ENCODE data around the gene MROH8. TPM values are rescaled to one million over a fixed set of nuclear protein-coding genes. Genes with fewer than 3 reads are reported as not detected.

The MROH8 gene
- polyA plus RNA-seq, 1 donor from 2014 or later = 3.2 TPM

- H3K9me2 ChIP-seq (ENCODE audit: insufficient read depth, low read length) = no peaks in the 10 kb centered on the region
- no peaks in the 10 kb centered on the region for H3K9me3 ChIP-seq (ENCODE audit: low read length)
- no peak overlapping the region for H3K4me2 ChIP-seq (ENCODE audit: low read length)
- H3K36me3 ChIP-seq (ENCODE audit: insufficient read depth, low read length) = peaks cover 33% of the 10 kb centered on the region
- no peak overlapping the region for H3K27ac ChIP-seq (ENCODE audit: low read length)
- peaks cover 24% of the 10 kb centered on the region for H3F3A ChIP-seq (ENCODE audit: insufficient read depth, low read length, poor library complexity, severe bottlenecking)
- H3K4me3 ChIP-seq (ENCODE audit: low read length) = no peak overlapping the region
- no peaks in the 10 kb centered on the region for H4K20me1 ChIP-seq (ENCODE audit: insufficient read depth)
- no peaks in the 10 kb centered on the region for H3K79me2 ChIP-seq (replicated peaks; ENCODE audit: insufficient read depth, low read length)
- no peak overlapping the region for H2AFZ ChIP-seq (ENCODE audit: low read depth, low read length)
- peaks cover 16% of the 10 kb centered on the region for H3K27me3 ChIP-seq (ENCODE audit: insufficient read depth, low read depth, low read length)
- TF ChIP-seq EZH2 (IDR thresholded peaks at IDR 0.05; ENCODE audit: borderline replicate concordance, insufficient read depth, low read length, poor library complexity, severe bottlenecking) = no peak
- TF ChIP-seq TAF1 (IDR thresholded peaks at IDR 0.05; ENCODE audit: low read depth) = no peak
- no peak for TF ChIP-seq MXI1 (conservative IDR thresholded peaks at IDR 0.05; ENCODE audit: poor library complexity, severe bottlenecking)
- no peak for TF ChIP-seq RAD21 (conservative IDR thresholded peaks at IDR 0.05)
- no peak for TF ChIP-seq REST (IDR thresholded peaks at IDR 0.05; ENCODE audit: borderline replicate concordance)
- no peak for TF ChIP-seq POLR2AphosphoS5 (IDR thresholded peaks at IDR 0.05)
- TF ChIP-seq SMC3 (conservative IDR thresholded peaks at IDR 0.05; ENCODE audit: poor library complexity) = no peak
- no peak for TF ChIP-seq CTCF (IDR thresholded peaks at IDR 0.05; ENCODE audit: poor library complexity, severe bottlenecking)
- TF ChIP-seq EP300 (conservative IDR thresholded peaks at IDR 0.05; ENCODE audit: poor library complexity, severe bottlenecking) = no peak
- no peak overlapping the region for H3K9ac ChIP-seq (ENCODE audit: low read length)
Observed at GRCh38 chr20:37204056-37204455, 24.7 kb upstream of the MROH8 start.

GRCh38 chr20:37202267-37202943, 23.1 kb upstream of the MROH8 start:
- Histone ChIP-seq H3K9ac (ENCODE audit: low read length) (no peak overlapping the region), H3K4me2 (ENCODE audit: low read length) (no peak overlapping the region), H3F3A (ENCODE audit: insufficient read depth, low read length, poor library complexity, severe bottlenecking) (peaks cover 24% of the 10 kb centered on the region), H3K9me3 (ENCODE audit: low read length) (no peaks in the 10 kb centered on the region), H3K9me2 (ENCODE audit: insufficient read depth, low read length) (no peaks in the 10 kb centered on the region), H3K27me3 (ENCODE audit: insufficient read depth, low read depth, low read length) (peaks cover 23% of the 10 kb centered on the region), H3K4me3 (ENCODE audit: low read length) (no peak overlapping the region), H3K27ac (ENCODE audit: low read length) (no peak overlapping the region), H3K36me3 (ENCODE audit: insufficient read depth, low read length) (peaks cover 29% of the 10 kb centered on the region), H3K79me2 (replicated peaks; ENCODE audit: insufficient read depth, low read length) (peaks cover 8% of the 10 kb centered on the region), H2AFZ (ENCODE audit: low read depth, low read length) (no peak overlapping the region), H4K20me1 (ENCODE audit: insufficient read depth) (no peaks in the 10 kb centered on the region)
- TF ChIP-seq TAF1 (IDR thresholded peaks at IDR 0.05; ENCODE audit: low read depth) (no peak), POLR2AphosphoS5 (IDR thresholded peaks at IDR 0.05) (peak; percentile 100), EZH2 (IDR thresholded peaks at IDR 0.05; ENCODE audit: borderline replicate concordance, insufficient read depth, low read length, poor library complexity, severe bottlenecking) (no peak), SMC3 (conservative IDR thresholded peaks at IDR 0.05; ENCODE audit: poor library complexity) (peak; percentile 87), MXI1 (conservative IDR thresholded peaks at IDR 0.05; ENCODE audit: poor library complexity, severe bottlenecking) (peak; percentile 45), EP300 (conservative IDR thresholded peaks at IDR 0.05; ENCODE audit: poor library complexity, severe bottlenecking) (peak; percentile 99), RAD21 (conservative IDR thresholded peaks at IDR 0.05) (peak; percentile 73), REST (IDR thresholded peaks at IDR 0.05; ENCODE audit: borderline replicate concordance) (peak; percentile 91), CTCF (IDR thresholded peaks at IDR 0.05; ENCODE audit: poor library complexity, severe bottlenecking) (peak; percentile 86)
